Type B pancreatic cell (in vitro differentiated cells): ENCODE data around the gene CDC16. TPM values are rescaled to one million over a fixed set of nuclear protein-coding genes. Genes with fewer than 3 reads are reported as not detected.
"Not testable (repeated sequence)": the region's sequence is repeated elsewhere in the genome, so short reads cannot be mapped to it uniquely, and the experiment has no call there.

ENCODE experiments used
- DNase-seq: peaks from one replicate; pipeline ENCODE4 v3.0.0; 2021; ENCODE audit warnings: mixed read lengths; ENCODE audit not compliant: unreplicated experiment; ENCODE audit errors: extremely low spot score
- H3K27ac Mint-ChIP-seq: 2 replicates; pipeline ENCODE4 v1.8.0; 2021; ENCODE audit warnings: mild to moderate bottlenecking, mixed read lengths
- H3K27me3 Mint-ChIP-seq: 2 replicates; pipeline ENCODE4 v1.8.0; 2021; ENCODE audit warnings: mixed read lengths
- H3K36me3 Mint-ChIP-seq: 2 replicates; pipeline ENCODE4 v1.8.0; 2021; ENCODE audit warnings: mixed read lengths
- H3K4me1 Mint-ChIP-seq: one replicate; pipeline ENCODE4 v1.8.0; 2021; ENCODE audit warnings: mixed read lengths; ENCODE audit not compliant: unreplicated experiment
- H3K4me3 Mint-ChIP-seq: 2 replicates; pipeline ENCODE4 v1.8.0; 2021; ENCODE audit warnings: mild to moderate bottlenecking, mixed read lengths
- H3K9me3 Mint-ChIP-seq: 2 replicates; pipeline ENCODE4 v1.8.0; 2021; ENCODE audit warnings: mixed read lengths
- CTCF ChIP-seq: fragments of 200-600 bp; sonication (generic); conservative IDR thresholded peaks from 2 replicates; pipeline ENCODE4 v1.5.0; 2021; ENCODE audit warnings: antibody characterized with exemption, mild to moderate bottlenecking
- long read RNA-seq: library from polyadenylated mRNA; unstranded; transcript quantifications from one replicate; pipeline ENCODE4 v2.0.0, GENCODE V29; 2020
- total RNA-seq: library from RNA; stranded (reverse); gene quantifications from 2 replicates; pipeline ENCODE4 v1.2.1, GENCODE V29; 2021; ENCODE audit warnings: low replicate concordance

The CDC16 gene
- total RNA-seq, result 66.4 and 81.7 TPM in 2 replicates
- long read RNA-seq, transcript CDC16-203 (18 exons, 2,203 nt), result major isoform, 5 of 37 reads
- long read RNA-seq, partial matches to known transcripts, result 21 of 37 reads
- long read RNA-seq, other reads (novel, unspliced or antisense), result 8 of 37 reads

GRCh38 chr13:114234645-114235421 is at the start of gene CDC16:
Gene CDC16 (plus strand): TSS chr13:114234897. CDS start chr13:114235085, 188 bp downstream.
- H3K4me1 Mint-ChIP-seq, result peaks cover 15% of the 10 kb centered on the region
- no peaks in the 10 kb centered on the region for H3K9me3 Mint-ChIP-seq
- peaks cover 24% of the 10 kb centered on the region for H3K27me3 Mint-ChIP-seq
- peak; percentile 90 for DNase-seq
- peak within 1 kb of the TSS; percentile 82 for H3K27ac Mint-ChIP-seq
- TF ChIP-seq CTCF, result peak; percentile 49
- H3K4me3 Mint-ChIP-seq, result peak within 1 kb of the TSS; percentile 94
- H3K36me3 Mint-ChIP-seq, result peaks cover 13% of the 10 kb centered on the region

- H3K9me3 Mint-ChIP-seq, result no peaks in the 10 kb centered on the region
- no peak for TF ChIP-seq CTCF
- H3K4me3 Mint-ChIP-seq, result no peak overlapping the region
- no peak overlapping the region for H3K27ac Mint-ChIP-seq
- no peaks in the 10 kb centered on the region for H3K4me1 Mint-ChIP-seq
- no peak for DNase-seq
- peaks cover 9% of the 10 kb centered on the region for H3K27me3 Mint-ChIP-seq
- no peaks in the 10 kb centered on the region for H3K36me3 Mint-ChIP-seq
Observed at GRCh38 chr13:114185182-114185971, 49.3 kb upstream of the CDC16 start.

GRCh38 chr13:114194853-114195252 is 39.8 kb upstream of the CDC16 start:
- no peak for DNase-seq
- H3K9me3 Mint-ChIP-seq, result no peaks in the 10 kb centered on the region
- TF ChIP-seq CTCF, result no peak
- H3K4me1 Mint-ChIP-seq, result no peaks in the 10 kb centered on the region
- no peak overlapping the region for H3K4me3 Mint-ChIP-seq
- H3K27ac Mint-ChIP-seq, result no peak overlapping the region
- H3K36me3 Mint-ChIP-seq, result no peaks in the 10 kb centered on the region
- H3K27me3 Mint-ChIP-seq, result peaks cover 4% of the 10 kb centered on the region

GRCh38 chr13:114196629-114197028 is 38.1 kb upstream of the CDC16 start:
- no peak for TF ChIP-seq CTCF
- no peak for DNase-seq
- Mint-ChIP-seq H3K4me3 (no peak overlapping the region), H3K27me3 (no peaks in the 10 kb centered on the region), H3K9me3 (no peaks in the 10 kb centered on the region), H3K4me1 (no peaks in the 10 kb centered on the region), H3K36me3 (no peaks in the 10 kb centered on the region), H3K27ac (no peak overlapping the region)

GRCh38 chr13:114198556-114198955 is 36.1 kb upstream of the CDC16 start:
- no peak for DNase-seq
- Mint-ChIP-seq H3K36me3 (no peaks in the 10 kb centered on the region), H3K4me3 (no peak overlapping the region), H3K4me1 (no peaks in the 10 kb centered on the region), H3K27ac (no peak overlapping the region), H3K27me3 (no peaks in the 10 kb centered on the region), H3K9me3 (no peaks in the 10 kb centered on the region)
- no peak for TF ChIP-seq CTCF

GRCh38 chr13:114199526-114199925 is 35.2 kb upstream of the CDC16 start:
- H3K4me3 Mint-ChIP-seq, H3K36me3 Mint-ChIP-seq, H3K27me3 Mint-ChIP-seq, H3K27ac Mint-ChIP-seq, DNase-seq, H3K4me1 Mint-ChIP-seq, H3K9me3 Mint-ChIP-seq: not testable (repeated sequence)
